RWPE2 (cell line): ENCODE measurements around the gene THSD4.

ENCODE experiments used
- ATAC-seq: fragments of 200-7000 bp; cut with Tn5 transposase; 3 replicates; pipeline ENCODE4 v1.9.1; 2021; ENCODE audit warnings: low read depth
- DNase-seq: peaks from one replicate; pipeline ENCODE4 v3.0.0-alpha.2; 2020; ENCODE audit warnings: low spot score
- H3K27ac ChIP-seq: fragments of 450-650 bp; 2 replicates; pipeline ENCODE4 v1.5.1; 2017; ENCODE audit warnings: mild to moderate bottlenecking; ENCODE audit not compliant: poor library complexity, severe bottlenecking
- H3K27me3 ChIP-seq: fragments of 250-450 bp; sonication (Bioruptor Pico); 2 replicates; pipeline ENCODE4 v1.5.1; 2021; ENCODE audit warnings: mild to moderate bottlenecking, moderate library complexity; ENCODE audit not compliant: insufficient read depth, poor library complexity, severe bottlenecking
- H3K36me3 ChIP-seq: fragments of 250-450 bp; sonication (Bioruptor Pico); 2 replicates; pipeline ENCODE4 v1.5.1; 2020; ENCODE audit warnings: low read depth, mild to moderate bottlenecking, moderate library complexity
- H3K4me1 ChIP-seq: fragments of 250-450 bp; sonication (Bioruptor Pico); 2 replicates; pipeline ENCODE4 v1.5.1; 2021; ENCODE audit warnings: mild to moderate bottlenecking, moderate library complexity; ENCODE audit not compliant: insufficient read depth, poor library complexity, severe bottlenecking
- H3K4me3 ChIP-seq: fragments of 250-450 bp; sonication (Bioruptor Pico); 2 replicates; pipeline ENCODE4 v1.5.1; 2021; ENCODE audit warnings: mild to moderate bottlenecking, moderate library complexity; ENCODE audit not compliant: severe bottlenecking
- H3K9me3 ChIP-seq: fragments of 250-450 bp; sonication (Bioruptor Pico); 2 replicates; pipeline ENCODE4 v1.5.1; 2021; ENCODE audit warnings: mild to moderate bottlenecking, moderate library complexity; ENCODE audit not compliant: severe bottlenecking
- TF ChIP-seq, protein P1 (sequence below): fragments of 450-650 bp; IDR thresholded peaks from one replicate; pipeline ENCODE4 v1.5.1; 2017; ENCODE audit warnings: mild to moderate bottlenecking, moderate library complexity; ENCODE audit not compliant: poor library complexity, severe bottlenecking

The THSD4 gene

GRCh38 chr15:71341811-71342550 is 226.7 kb downstream of the THSD4 start:
- TF ChIP-seq, protein P1, sequence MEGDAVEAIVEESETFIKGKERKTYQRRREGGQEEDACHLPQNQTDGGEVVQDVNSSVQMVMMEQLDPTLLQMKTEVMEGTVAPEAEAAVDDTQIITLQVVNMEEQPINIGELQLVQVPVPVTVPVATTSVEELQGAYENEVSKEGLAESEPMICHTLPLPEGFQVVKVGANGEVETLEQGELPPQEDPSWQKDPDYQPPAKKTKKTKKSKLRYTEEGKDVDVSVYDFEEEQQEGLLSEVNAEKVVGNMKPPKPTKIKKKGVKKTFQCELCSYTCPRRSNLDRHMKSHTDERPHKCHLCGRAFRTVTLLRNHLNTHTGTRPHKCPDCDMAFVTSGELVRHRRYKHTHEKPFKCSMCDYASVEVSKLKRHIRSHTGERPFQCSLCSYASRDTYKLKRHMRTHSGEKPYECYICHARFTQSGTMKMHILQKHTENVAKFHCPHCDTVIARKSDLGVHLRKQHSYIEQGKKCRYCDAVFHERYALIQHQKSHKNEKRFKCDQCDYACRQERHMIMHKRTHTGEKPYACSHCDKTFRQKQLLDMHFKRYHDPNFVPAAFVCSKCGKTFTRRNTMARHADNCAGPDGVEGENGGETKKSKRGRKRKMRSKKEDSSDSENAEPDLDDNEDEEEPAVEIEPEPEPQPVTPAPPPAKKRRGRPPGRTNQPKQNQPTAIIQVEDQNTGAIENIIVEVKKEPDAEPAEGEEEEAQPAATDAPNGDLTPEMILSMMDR: no peak
- Histone ChIP-seq H3K9me3 (no peaks in the 10 kb centered on the region), H3K36me3 (peaks cover 20% of the 10 kb centered on the region), H3K4me1 (peaks cover 23% of the 10 kb centered on the region), H3K27me3 (no peaks in the 10 kb centered on the region), H3K27ac (no peak overlapping the region), H3K4me3 (no peak overlapping the region)
- no peak for DNase-seq
- no peak for ATAC-seq

GRCh38 chr15:71342658-71343057 is 227.4 kb downstream of the THSD4 start:
- no peak for DNase-seq
- H3K27ac ChIP-seq: no peak overlapping the region
- peaks cover 18% of the 10 kb centered on the region for H3K4me1 ChIP-seq
- H3K36me3 ChIP-seq: peaks cover 27% of the 10 kb centered on the region
- H3K4me3 ChIP-seq: no peak overlapping the region
- H3K9me3 ChIP-seq: no peaks in the 10 kb centered on the region
- ATAC-seq: no peak
- TF ChIP-seq, protein P1: no peak
- H3K27me3 ChIP-seq: no peaks in the 10 kb centered on the region

DNA sequence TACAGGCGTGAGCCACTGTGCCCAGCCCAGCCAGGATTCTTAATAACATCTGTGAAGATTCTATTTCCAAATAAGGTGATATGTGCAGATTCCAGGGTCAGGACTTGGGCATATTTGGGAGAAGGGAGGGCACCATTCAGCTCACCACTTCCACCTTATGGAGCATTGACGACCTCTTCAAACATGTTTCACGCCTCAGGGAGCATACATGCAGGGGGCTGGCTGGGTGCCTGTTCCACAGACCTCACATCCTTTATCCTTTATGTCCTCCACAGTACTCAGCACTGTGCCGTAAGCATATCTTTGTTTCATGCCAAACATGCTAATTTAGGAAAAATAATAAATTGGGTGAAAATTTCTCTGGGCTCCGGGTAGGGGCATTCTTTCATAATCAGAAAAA is 229.0 kb downstream of the THSD4 start:
- Histone ChIP-seq H3K36me3 (peaks cover 39% of the 10 kb centered on the region), H3K4me3 (no peak overlapping the region), H3K27me3 (no peaks in the 10 kb centered on the region), H3K27ac (no peak overlapping the region), H3K4me1 (peaks cover 1% of the 10 kb centered on the region), H3K9me3 (no peaks in the 10 kb centered on the region)
- TF ChIP-seq, protein P1: no peak
- ATAC-seq (no peak), DNase-seq (no peak)

DNA sequence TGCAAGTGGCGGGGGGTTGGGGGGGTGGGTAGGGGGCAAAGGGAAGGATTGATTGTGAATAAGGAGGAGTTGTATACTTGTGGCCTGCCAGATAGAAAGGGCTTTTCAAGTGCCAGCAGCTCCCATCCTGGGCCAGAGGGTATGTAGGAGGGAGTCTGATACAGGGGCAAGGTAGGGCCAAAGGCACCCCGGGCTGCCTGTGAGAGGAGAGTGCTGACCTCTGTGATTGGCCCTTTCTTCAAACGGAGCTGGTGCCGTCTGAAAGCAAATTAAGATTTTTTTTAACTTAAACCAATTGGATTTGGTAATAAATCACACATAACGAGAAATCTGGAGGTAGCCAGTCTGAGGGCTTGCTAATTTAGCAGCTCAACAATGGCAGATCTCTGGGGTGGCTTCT is 229.9 kb downstream of the THSD4 start:
- TF ChIP-seq, protein P1: no peak
- Histone ChIP-seq H3K27me3 (no peaks in the 10 kb centered on the region), H3K9me3 (no peaks in the 10 kb centered on the region), H3K4me3 (no peak overlapping the region), H3K27ac (no peak overlapping the region), H3K4me1 (no peaks in the 10 kb centered on the region), H3K36me3 (peaks cover 42% of the 10 kb centered on the region)
- no peak for ATAC-seq
- no peak for DNase-seq

GRCh38 chr15:71346464-71346863 is 231.2 kb downstream of the THSD4 start:
- Histone ChIP-seq H3K9me3 (no peaks in the 10 kb centered on the region), H3K27me3 (no peaks in the 10 kb centered on the region), H3K4me1 (no peaks in the 10 kb centered on the region), H3K36me3 (peaks cover 45% of the 10 kb centered on the region), H3K27ac (no peak overlapping the region), H3K4me3 (no peak overlapping the region)
- DNase-seq (no peak), ATAC-seq (no peak)
- TF ChIP-seq, protein P1: no peak
